Retinal pigment epithelial cell (primary cell): Measurements from ENCODE around the gene RBMS3.

Experiments used
- DNase-seq: peaks from one replicate; pipeline ENCODE4 v3.0.0-alpha.2; 2010; ENCODE audit warnings: low read depth
- H3K4me3 ChIP-seq: 2 replicates; pipeline ENCODE4 v1.5.1; 2011; ENCODE audit warnings: mild to moderate bottlenecking, low read length, control low read depth, moderate library complexity
- CTCF ChIP-seq: conservative IDR thresholded peaks from 2 replicates; pipeline ENCODE4 v1.5.1; 2011; ENCODE audit warnings: low read depth, low read length, control low read depth, inconsistent platforms

The RBMS3 gene

GRCh38 chr3:29933802-29934490 lies 653.1 kb downstream of the RBMS3 start:
- no peak overlapping the region for H3K4me3 ChIP-seq
- DNase-seq = no peak
- no peak for TF ChIP-seq CTCF

- no peak overlapping the region for H3K4me3 ChIP-seq
- no peak for DNase-seq
- no peak for TF ChIP-seq CTCF
Measured at GRCh38 chr3:29934751-29935150, 653.9 kb downstream of the RBMS3 start.

GRCh38 chr3:29936054-29936453 lies 655.2 kb downstream of the RBMS3 start:
- H3K4me3 ChIP-seq = no peak overlapping the region
- TF ChIP-seq CTCF = no peak
- no peak for DNase-seq

GRCh38 chr3:29936766-29937165 lies 655.9 kb downstream of the RBMS3 start:
- DNase-seq = no peak
- TF ChIP-seq CTCF = no peak

GRCh38 chr3:29937185-29937584 lies 656.3 kb downstream of the RBMS3 start:
- peak; percentile 46 for DNase-seq
- TF ChIP-seq CTCF = no peak
- H3K4me3 ChIP-seq = no peak overlapping the region

More at GRCh38 chr3:29936766-29937165, 655.9 kb downstream of the RBMS3 start:
- H3K4me3 ChIP-seq = no peak overlapping the region

- no peak overlapping the region for H3K4me3 ChIP-seq
- no peak for DNase-seq
- no peak for TF ChIP-seq CTCF
Measured at GRCh38 chr3:29940759-29941323, 660.0 kb downstream of the RBMS3 start.

GRCh38 chr3:29942297-29942696 lies 661.4 kb downstream of the RBMS3 start:
- no peak for TF ChIP-seq CTCF
- DNase-seq = no peak
- H3K4me3 ChIP-seq = no peak overlapping the region
